ENCODE data around the gene PROK2. TPM values are rescaled to one million over a fixed set of nuclear protein-coding genes. Genes with fewer than 3 reads are reported as not detected.

PROK2 gene
- total RNA-seq, 2 experiments from 2014 or later: 0.32 to 0.37 TPM

- Mint-ChIP-seq H3K36me3 (ENCODE audit: low read depth) (no peaks in the 10 kb centered on the region), H3K27ac (no peak overlapping the region), H3K4me1 (peaks cover 2% of the 10 kb centered on the region), H3K9me3 (ENCODE audit: low read depth) (no peaks in the 10 kb centered on the region), H3K27me3 (peaks cover 12% of the 10 kb centered on the region), H3K4me3 (no peak overlapping the region)
- ATAC-seq: no peak
- no peak for DNase-seq
- ChIA-PET POLR2A (no interaction called here), CTCF (interaction anchor here (0.6 kb wide), 1 partner anchor 18 kb away, joined by 3 read pairs; no protein-coding TSS in a partner anchor)
- intact Hi-C loops (cut with DNase I, micrococcal nuclease): no loop called here
Measured at GRCh38 chr3:71760140-71760539, 24.8 kb downstream of the PROK2 start.

DNA sequence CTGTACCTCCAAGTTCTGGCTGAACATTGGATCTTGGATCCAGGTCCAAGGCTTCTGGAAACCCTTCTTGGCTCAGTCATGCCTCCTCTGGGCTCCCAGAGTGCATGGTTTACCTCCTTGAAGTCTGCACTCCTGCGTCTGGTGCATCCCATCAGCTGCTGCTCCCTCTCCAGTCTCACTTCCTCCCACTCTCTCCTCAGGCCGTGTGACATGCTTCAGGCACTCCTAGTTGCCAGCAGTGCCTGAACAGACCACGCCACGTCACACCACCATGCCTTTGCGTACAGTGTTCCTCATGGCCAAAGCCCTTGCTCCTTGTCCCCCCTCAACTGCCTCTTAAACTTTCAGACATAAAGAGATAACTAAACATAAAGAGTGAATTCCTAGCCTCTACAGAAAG, 25.5 kb downstream of the PROK2 start:
- Mint-ChIP-seq H3K4me1 (peaks cover 3% of the 10 kb centered on the region), H3K27me3 (peaks cover 17% of the 10 kb centered on the region), H3K36me3 (ENCODE audit: low read depth) (no peaks in the 10 kb centered on the region), H3K4me3 (no peak overlapping the region), H3K9me3 (ENCODE audit: low read depth) (no peaks in the 10 kb centered on the region), H3K27ac (no peak overlapping the region)
- ChIA-PET POLR2A (no interaction called here), CTCF (interaction anchor here (0.6 kb wide), 1 partner anchor 55 kb away, joined by 3 read pairs; no protein-coding TSS in a partner anchor)
- DNase-seq (no peak), ATAC-seq (no peak)
- intact Hi-C loops (cut with DNase I, micrococcal nuclease): no loop called here

DNA sequence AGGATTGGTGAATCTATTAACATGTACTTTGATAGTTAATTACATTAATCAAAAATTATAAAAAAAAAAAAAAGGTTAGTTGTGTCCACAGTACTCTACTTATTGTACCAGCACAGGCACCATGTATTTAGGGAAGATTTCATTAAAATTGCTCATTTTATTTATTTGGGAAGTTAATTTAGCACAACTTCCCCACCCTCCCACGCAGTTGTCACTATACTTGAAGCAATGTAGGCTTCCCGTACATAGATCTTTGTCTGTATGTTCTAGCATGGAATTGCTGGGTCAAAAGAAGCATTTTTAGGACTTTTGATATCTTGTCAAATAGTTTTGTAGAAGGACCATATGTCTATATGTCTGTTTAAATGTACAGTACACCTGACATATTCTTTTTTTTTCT, 26.9 kb downstream of the PROK2 start:
- no peak for ATAC-seq
- Mint-ChIP-seq H3K27me3 (peaks cover 17% of the 10 kb centered on the region), H3K27ac (no peak overlapping the region), H3K36me3 (ENCODE audit: low read depth) (no peaks in the 10 kb centered on the region), H3K4me3 (no peak overlapping the region), H3K4me1 (peaks cover 3% of the 10 kb centered on the region), H3K9me3 (ENCODE audit: low read depth) (no peaks in the 10 kb centered on the region)
- ChIA-PET CTCF (interaction anchor here (1.4 to 2.0 kb wide), 2 partner anchors 28 to 30 kb away, joined by 5 to 8 read pairs; no protein-coding TSS in a partner anchor), POLR2A (interaction anchor here (0.7 kb wide), 1 partner anchor 64 kb away, joined by 4 read pairs; no protein-coding TSS in a partner anchor)
- no peak for DNase-seq
- intact Hi-C loops (cut with DNase I, micrococcal nuclease): no loop called here

DNA sequence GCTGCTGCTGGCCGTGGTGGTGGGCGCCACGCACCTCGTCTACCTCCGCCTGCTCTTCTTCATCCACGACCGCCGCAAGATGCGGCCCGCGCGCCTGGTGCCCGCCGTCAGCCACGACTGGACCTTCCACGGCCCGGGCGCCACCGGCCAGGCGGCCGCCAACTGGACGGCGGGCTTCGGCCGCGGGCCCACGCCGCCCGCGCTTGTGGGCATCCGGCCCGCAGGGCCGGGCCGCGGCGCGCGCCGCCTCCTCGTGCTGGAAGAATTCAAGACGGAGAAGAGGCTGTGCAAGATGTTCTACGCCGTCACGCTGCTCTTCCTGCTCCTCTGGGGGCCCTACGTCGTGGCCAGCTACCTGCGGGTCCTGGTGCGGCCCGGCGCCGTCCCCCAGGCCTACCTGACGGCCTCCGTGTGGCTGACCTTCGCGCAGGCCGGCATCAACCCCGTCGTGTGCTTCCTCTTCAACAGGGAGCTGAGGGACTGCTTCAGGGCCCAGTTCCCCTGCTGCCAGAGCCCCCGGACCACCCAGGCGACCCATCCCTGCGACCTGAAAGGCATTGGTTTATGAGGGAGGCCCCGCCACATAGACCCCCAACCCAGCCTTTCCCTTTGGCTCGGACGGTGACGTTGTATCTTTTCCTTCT, 30.2 kb downstream of the PROK2 start:
- intact Hi-C loops (cut with DNase I, micrococcal nuclease): no loop called here
- Mint-ChIP-seq H3K9me3 (ENCODE audit: low read depth) (no peaks in the 10 kb centered on the region), H3K4me3 (peak overlapping the region; percentile 55), H3K27me3 (peaks cover 32% of the 10 kb centered on the region), H3K36me3 (ENCODE audit: low read depth) (no peaks in the 10 kb centered on the region), H3K4me1 (peaks cover 5% of the 10 kb centered on the region), H3K27ac (no peak overlapping the region)
- DNase-seq (no peak), ATAC-seq (no peak)
- CTCF ChIA-PET: interaction anchor here (0.7 to 1.4 kb wide), 3 partner anchors 40 to 161 kb away, joined by 3 to 5 read pairs (median 3); no protein-coding TSS in a partner anchor
- POLR2A ChIA-PET: interaction anchor here (0.5 kb wide), 1 partner anchor 628 kb away, joined by 5 read pairs; no protein-coding TSS in a partner anchor

DNA sequence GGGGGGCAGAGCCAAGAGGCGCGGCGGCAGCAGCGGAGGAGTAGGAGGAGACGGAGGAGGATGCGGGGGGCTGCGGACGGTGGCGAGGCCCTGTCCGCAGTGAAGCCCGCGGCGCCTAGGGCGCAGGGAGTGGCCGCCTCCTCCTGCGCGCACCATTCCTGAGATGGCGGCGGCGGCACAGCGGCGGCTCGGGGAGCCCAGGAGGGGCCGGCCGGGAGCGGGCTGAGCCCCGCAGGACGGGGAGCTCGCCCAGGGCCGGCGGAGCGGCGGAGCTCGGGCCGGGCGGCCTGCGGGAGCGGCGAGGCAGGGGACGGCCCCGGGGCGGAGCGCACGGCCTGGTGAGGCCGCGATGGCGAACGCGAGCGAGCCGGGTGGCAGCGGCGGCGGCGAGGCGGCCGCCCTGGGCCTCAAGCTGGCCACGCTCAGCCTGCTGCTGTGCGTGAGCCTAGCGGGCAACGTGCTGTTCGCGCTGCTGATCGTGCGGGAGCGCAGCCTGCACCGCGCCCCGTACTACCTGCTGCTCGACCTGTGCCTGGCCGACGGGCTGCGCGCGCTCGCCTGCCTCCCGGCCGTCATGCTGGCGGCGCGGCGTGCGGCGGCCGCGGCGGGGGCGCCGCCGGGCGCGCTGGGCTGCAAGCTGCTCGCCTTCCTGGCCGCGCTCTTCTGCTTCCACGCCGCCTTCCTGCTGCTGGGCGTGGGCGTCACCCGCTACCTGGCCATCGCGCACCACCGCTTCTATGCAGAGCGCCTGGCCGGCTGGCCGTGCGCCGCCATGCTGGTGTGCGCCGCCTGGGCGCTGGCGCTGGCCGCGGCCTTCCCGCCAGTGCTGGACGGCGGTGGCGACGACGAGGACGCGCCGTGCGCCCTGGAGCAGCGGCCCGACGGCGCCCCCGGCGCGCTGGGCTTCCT, 31.0 kb downstream of the PROK2 start, which contains the start of gene GPR27:
Gene GPR27, plus strand, starts transcription at position 155 of the 909 bp plus-strand sequence. Its CDS starts 195 bp downstream, at position 350.
- intact Hi-C loops (cut with DNase I, micrococcal nuclease): no loop called here
- H3K27me3 Mint-ChIP-seq: peaks cover 31% of the 10 kb centered on the region
- peak within 1 kb of the TSS; percentile 53 for H3K4me3 Mint-ChIP-seq
- H3K9me3 Mint-ChIP-seq (ENCODE audit: low read depth): no peaks in the 10 kb centered on the region
- H3K27ac Mint-ChIP-seq: no peak within 1 kb of the TSS
- DNase-seq (peak; percentile 45), ATAC-seq (peak; percentile 72)
- ChIA-PET POLR2A (no interaction called here), CTCF (interaction anchor here (0.6 to 1.4 kb wide), 3 partner anchors 18 to 43 kb away, joined by 3 to 5 read pairs (median 3); no protein-coding TSS in a partner anchor)
- no peaks in the 10 kb centered on the region for H3K36me3 Mint-ChIP-seq (ENCODE audit: low read depth)
- H3K4me1 Mint-ChIP-seq: peaks cover 5% of the 10 kb centered on the region

DNA sequence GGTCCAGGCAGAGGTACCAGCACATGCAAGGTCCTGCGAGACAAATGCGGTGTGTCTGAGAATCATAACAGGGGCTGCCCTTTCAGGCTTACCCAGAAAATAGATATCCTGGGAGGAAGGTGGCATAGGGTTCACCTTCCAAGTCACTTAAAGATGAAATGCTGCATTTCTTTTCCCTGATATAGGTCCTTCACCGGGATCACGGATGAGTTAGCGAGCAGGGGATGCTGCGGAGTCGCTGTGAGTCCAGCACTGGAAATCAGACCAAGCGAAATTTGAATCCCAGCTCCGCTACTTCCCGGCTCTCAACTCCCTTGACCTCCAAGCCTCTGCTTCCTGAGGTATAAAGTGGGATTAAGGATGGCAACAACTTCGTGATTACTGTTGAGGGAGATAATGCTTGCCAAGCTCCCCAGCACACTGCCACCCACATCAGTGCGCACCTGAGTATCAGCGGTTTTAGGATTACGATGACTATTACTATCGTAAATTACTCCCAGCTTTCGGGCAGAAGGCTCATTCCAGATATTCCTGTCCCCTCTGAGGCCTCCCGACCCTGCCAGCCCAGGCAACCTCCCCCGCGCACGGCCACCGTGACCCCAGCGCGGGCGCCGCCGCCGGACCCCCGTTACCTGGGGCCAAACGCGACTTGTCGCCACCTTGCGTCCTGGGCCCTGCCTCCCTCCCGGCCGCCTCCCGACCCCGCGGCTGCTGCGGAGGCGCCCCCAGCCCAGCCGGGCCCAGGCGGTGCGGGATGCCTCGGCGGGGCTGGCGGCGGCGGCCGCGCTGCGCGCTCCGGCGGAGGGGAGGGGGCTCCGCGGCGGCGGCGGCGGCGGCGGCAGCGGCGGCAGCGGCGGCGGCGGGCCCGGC, 31.9 kb downstream of the PROK2 start:
- ChIA-PET POLR2A (no interaction called here), CTCF (no interaction called here)
- DNase-seq (peak; percentile 25), ATAC-seq (peak; percentile 14)
- peaks cover 5% of the 10 kb centered on the region for H3K4me1 Mint-ChIP-seq
- no peaks in the 10 kb centered on the region for H3K9me3 Mint-ChIP-seq (ENCODE audit: low read depth)
- H3K4me3 Mint-ChIP-seq: peak overlapping the region; percentile 53
- H3K27ac Mint-ChIP-seq: no peak overlapping the region
- intact Hi-C loops (cut with DNase I, micrococcal nuclease): no loop called here
- H3K36me3 Mint-ChIP-seq (ENCODE audit: low read depth): no peaks in the 10 kb centered on the region
- peaks cover 31% of the 10 kb centered on the region for H3K27me3 Mint-ChIP-seq

DNA sequence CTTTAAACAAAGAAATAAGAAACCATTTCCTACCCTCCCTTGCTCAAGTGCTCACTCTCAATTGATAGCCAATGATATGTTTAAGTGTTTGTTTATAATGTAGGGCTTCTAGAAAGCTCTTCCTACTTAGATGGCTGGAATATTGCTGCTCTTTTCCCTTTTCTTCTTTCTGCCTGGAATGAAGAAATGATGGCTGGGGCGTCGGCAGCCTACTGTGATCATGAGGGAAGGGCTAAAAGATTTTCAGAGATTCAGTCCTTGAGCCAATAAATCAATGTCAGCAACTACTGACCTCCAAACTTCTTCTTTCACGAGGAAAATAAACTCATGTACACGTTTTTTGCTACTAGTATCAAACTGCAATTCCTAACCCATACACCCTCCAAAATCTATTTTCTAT, 33.3 kb downstream of the PROK2 start:
- CTCF ChIA-PET: interaction anchor here (0.7 kb wide), 1 partner anchor 22 kb away, joined by 4 read pairs; no protein-coding TSS in a partner anchor
- no peak for DNase-seq
- peaks cover 31% of the 10 kb centered on the region for H3K27me3 Mint-ChIP-seq
- no peaks in the 10 kb centered on the region for H3K9me3 Mint-ChIP-seq (ENCODE audit: low read depth)
- POLR2A ChIA-PET: no interaction called here
- H3K4me3 Mint-ChIP-seq: no peak overlapping the region
- intact Hi-C loops (cut with DNase I, micrococcal nuclease): no loop called here
- no peaks in the 10 kb centered on the region for H3K36me3 Mint-ChIP-seq (ENCODE audit: low read depth)
- no peak overlapping the region for H3K27ac Mint-ChIP-seq
- peaks cover 5% of the 10 kb centered on the region for H3K4me1 Mint-ChIP-seq
- no peak for ATAC-seq

DNA sequence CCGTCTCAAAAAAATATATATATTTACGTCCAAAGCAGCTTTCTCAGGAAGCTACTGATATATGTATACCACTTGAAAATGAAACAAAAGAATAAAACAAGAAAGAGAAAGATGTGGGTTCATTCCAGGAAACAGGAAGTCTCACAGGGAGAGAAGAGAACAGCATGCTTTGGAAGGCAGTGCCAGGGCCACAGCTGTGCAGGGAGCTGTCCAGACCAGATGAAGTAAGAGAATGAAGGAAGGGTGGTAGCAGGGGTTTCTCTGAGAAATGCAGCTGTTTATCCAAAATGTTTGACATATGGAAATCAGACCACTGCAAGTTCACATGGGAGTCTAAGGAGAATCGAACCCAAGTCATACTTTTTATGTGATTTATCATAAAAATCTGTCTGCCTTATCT, 40.2 kb downstream of the PROK2 start:
- ChIA-PET POLR2A (no interaction called here), CTCF (interaction anchor here (1.0 to 2.3 kb wide), 3 partner anchors 11 to 18 kb away, joined by 4 to 8 read pairs (median 4); no protein-coding TSS in a partner anchor)
- Mint-ChIP-seq H3K4me1 (no peaks in the 10 kb centered on the region), H3K36me3 (ENCODE audit: low read depth) (no peaks in the 10 kb centered on the region), H3K4me3 (no peak overlapping the region), H3K9me3 (ENCODE audit: low read depth) (peaks cover 28% of the 10 kb centered on the region), H3K27ac (no peak overlapping the region), H3K27me3 (no peaks in the 10 kb centered on the region)
- ATAC-seq (no peak), DNase-seq (no peak)
- intact Hi-C loops (cut with DNase I, micrococcal nuclease): no loop called here

GRCh38 chr3:71742621-71743020, 42.3 kb downstream of the PROK2 start:
- intact Hi-C loops (cut with DNase I, micrococcal nuclease): no loop called here
- no peak for DNase-seq
- Mint-ChIP-seq H3K4me3 (no peak overlapping the region), H3K27me3 (peaks cover 4% of the 10 kb centered on the region), H3K9me3 (ENCODE audit: low read depth) (peaks cover 28% of the 10 kb centered on the region), H3K27ac (no peak overlapping the region), H3K4me1 (no peaks in the 10 kb centered on the region), H3K36me3 (ENCODE audit: low read depth) (no peaks in the 10 kb centered on the region)
- no peak for ATAC-seq
- POLR2A ChIA-PET: no interaction called here
- CTCF ChIA-PET: interaction anchor here (0.6 to 1.4 kb wide), 4 partner anchors 9 to 18 kb away, joined by 3 to 8 read pairs (median 4); no protein-coding TSS in a partner anchor

- Mint-ChIP-seq H3K36me3 (ENCODE audit: low read depth) (no peaks in the 10 kb centered on the region), H3K9me3 (ENCODE audit: low read depth) (peaks cover 7% of the 10 kb centered on the region), H3K4me1 (peaks cover 7% of the 10 kb centered on the region), H3K4me3 (no peak overlapping the region), H3K27ac (no peak overlapping the region), H3K27me3 (peaks cover 9% of the 10 kb centered on the region)
- intact Hi-C loops (cut with DNase I, micrococcal nuclease): no loop called here
- DNase-seq (no peak), ATAC-seq (no peak)
- POLR2A ChIA-PET: no interaction called here
- CTCF ChIA-PET: interaction anchor here (1.7 kb wide), 1 partner anchor 124 kb away, joined by 5 read pairs; no protein-coding TSS in a partner anchor
Measured at GRCh38 chr3:71734881-71735280, 50.1 kb downstream of the PROK2 start.

Measured in activated CD4-positive, alpha-beta T cell treated with anti-CD3 and anti-CD28 coated beads for 36 hours (primary cell).